Breast epithelium (tissue), 3 donors: ENCODE measurements around the gene TOR1AIP1.

Experiments
- POLR2A ChIP-seq: fragments of 450-650 bp; IDR thresholded peaks from one replicate; pipeline ENCODE4 v1.6.1; 2016; ENCODE audit warnings: antibody characterized with exemption, mild to moderate bottlenecking, moderate library complexity
- POLR2AphosphoS5 ChIP-seq, 3 donors: sonication (generic); formaldehyde crosslinking; IDR thresholded peaks; one replicate each; pipeline ENCODE4 v1.6.1; 2017; ENCODE audit warnings: antibody characterized with exemption in 3 of 3
- TF ChIP-seq, protein P1 (sequence below), 3 donors: fragments of 450-650 bp; IDR thresholded peaks; one replicate each; pipeline ENCODE4 v1.5.1; 2016 to 2017; ENCODE audit warnings: antibody characterized with exemption in 3 of 3, mild to moderate bottlenecking in 3 of 3, moderate library complexity in 3 of 3

DNA sequence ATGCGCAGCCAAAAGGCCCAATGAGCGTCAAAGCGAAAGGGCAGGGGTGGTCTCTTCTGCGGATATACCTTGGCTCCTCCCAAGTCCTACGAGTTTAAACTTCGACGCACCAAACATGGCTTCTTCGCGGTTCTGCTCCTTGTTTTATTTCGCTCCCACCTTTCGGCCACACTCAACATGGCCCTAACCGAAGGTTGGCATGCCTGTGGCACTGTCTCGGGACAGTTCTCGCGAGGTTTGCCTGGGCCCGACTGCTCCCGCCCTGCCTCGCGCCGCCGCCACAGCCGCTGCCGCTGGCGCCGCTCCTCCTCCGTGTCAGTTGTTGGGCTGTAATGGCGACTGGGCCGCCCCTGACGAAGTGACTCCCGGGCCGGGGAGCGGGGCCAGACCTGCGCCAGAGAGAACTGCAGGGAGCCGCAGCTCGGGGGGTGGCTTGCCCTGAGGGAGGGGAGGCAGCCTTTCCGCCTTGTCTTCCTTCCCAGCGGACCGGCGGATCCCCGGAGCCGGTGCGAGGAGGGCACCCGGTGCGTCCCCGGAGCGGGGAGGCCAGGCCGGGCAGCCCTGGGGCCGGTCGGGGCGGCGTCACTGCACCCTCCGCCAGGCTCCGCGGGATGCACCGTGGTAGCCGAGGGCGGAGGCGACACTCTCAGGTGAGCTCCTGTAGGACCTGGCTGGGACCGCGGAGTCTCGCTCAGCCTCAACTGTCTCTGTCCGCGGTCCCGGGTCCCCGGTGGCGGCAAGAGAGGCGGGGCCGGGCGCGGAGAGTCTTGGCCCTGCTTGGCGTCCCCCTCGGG lies 72.6 kb downstream of the TOR1AIP1 start, which contains the start of gene CEP350:
- TF ChIP-seq POLR2A = peak; percentile 62
- peak; percentile 93 to 97 (median 94) for TF ChIP-seq POLR2AphosphoS5 (IDR thresholded peaks at IDR 0.05)
- TF ChIP-seq, protein P1, sequence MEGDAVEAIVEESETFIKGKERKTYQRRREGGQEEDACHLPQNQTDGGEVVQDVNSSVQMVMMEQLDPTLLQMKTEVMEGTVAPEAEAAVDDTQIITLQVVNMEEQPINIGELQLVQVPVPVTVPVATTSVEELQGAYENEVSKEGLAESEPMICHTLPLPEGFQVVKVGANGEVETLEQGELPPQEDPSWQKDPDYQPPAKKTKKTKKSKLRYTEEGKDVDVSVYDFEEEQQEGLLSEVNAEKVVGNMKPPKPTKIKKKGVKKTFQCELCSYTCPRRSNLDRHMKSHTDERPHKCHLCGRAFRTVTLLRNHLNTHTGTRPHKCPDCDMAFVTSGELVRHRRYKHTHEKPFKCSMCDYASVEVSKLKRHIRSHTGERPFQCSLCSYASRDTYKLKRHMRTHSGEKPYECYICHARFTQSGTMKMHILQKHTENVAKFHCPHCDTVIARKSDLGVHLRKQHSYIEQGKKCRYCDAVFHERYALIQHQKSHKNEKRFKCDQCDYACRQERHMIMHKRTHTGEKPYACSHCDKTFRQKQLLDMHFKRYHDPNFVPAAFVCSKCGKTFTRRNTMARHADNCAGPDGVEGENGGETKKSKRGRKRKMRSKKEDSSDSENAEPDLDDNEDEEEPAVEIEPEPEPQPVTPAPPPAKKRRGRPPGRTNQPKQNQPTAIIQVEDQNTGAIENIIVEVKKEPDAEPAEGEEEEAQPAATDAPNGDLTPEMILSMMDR (IDR thresholded peaks at IDR 0.05) = no peak
